Prostate gland (tissue), 2 donors: Measurements from ENCODE around the gene TUFM.

Experiments used
- POLR2A ChIP-seq: fragments of 450-650 bp; IDR thresholded peaks from one replicate; pipeline ENCODE4 v1.6.1; 2016; ENCODE audit warnings: antibody characterized with exemption, mild to moderate bottlenecking
- POLR2AphosphoS5 ChIP-seq: sonication (generic); formaldehyde crosslinking; IDR thresholded peaks from one replicate; pipeline ENCODE4 v1.6.1; 2017; ENCODE audit warnings: antibody characterized with exemption
- TF ChIP-seq, protein P1 (sequence below), 4 experiments: fragments of 200-600 bp in 2 of 4; fragments of 450-650 bp in 2 of 4; sonication (generic) in 2 of 4; IDR thresholded peaks; 1 replicate in 3 of 4; 2 replicates in 1 of 4; pipeline ENCODE4 v1.5.1; 2016 to 2019; ENCODE audit warnings: antibody characterized with exemption in 4 of 4, mild to moderate bottlenecking in 2 of 4, moderate library complexity in 2 of 4

DNA sequence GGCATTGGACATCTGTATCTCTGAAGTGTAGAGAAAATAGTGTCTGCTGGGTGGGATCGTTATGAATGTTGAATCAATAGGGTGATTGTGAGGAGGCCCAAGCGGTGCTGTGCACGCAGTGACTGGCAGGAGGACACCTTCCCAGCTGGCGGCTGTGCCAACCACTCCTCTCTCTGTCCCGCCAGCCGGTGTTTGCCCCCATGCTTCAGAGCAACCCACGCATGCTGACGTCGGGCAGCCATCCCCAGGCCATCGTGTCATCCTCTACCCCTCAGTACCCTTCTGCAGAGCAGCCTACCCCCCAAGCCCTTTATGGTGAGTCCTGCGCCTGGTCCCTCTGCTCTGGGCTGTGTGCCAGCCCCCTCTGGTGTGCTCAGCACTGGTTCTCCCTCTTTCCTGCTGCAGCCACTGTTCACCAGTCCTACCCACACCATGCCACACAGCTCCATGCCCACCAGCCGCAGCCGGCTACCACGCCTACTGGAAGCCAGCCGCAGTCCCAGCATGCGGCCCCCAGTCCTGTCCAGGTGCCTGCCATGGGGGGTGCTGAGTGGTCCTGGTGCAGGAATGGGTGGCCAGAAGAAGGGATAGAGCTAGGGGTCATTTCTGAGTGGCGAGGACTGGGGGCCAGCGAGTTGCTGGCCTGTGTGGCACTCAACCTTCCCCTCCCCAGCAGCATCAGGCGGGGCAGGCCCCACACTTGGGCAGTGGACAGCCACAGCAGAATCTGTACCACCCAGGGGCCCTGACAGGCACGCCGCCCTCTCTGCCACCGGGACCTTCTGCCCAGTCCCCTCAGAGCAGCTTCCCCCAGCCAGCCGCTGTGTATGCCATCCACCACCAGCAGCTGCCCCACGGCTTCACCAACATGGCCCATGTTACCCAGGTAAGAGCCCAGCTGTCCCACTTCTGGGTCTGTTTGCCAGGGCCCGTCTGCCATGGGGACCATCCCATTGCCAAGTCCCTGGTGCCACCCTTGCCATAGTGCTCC, 11.0 kb downstream of the TUFM start:
- TF ChIP-seq, protein P1, sequence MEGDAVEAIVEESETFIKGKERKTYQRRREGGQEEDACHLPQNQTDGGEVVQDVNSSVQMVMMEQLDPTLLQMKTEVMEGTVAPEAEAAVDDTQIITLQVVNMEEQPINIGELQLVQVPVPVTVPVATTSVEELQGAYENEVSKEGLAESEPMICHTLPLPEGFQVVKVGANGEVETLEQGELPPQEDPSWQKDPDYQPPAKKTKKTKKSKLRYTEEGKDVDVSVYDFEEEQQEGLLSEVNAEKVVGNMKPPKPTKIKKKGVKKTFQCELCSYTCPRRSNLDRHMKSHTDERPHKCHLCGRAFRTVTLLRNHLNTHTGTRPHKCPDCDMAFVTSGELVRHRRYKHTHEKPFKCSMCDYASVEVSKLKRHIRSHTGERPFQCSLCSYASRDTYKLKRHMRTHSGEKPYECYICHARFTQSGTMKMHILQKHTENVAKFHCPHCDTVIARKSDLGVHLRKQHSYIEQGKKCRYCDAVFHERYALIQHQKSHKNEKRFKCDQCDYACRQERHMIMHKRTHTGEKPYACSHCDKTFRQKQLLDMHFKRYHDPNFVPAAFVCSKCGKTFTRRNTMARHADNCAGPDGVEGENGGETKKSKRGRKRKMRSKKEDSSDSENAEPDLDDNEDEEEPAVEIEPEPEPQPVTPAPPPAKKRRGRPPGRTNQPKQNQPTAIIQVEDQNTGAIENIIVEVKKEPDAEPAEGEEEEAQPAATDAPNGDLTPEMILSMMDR (IDR thresholded peaks at IDR 0.05) = no peak
- TF ChIP-seq POLR2A (no peak), POLR2AphosphoS5 (no peak)
